Fibroblast of pulmonary artery (primary cell): ENCODE measurements around the gene LIMK2.

Experiments used
- DNase-seq: peaks from one replicate; pipeline ENCODE4 v3.0.0-alpha.2; 2010; ENCODE audit warnings: low read depth
- H3K4me3 ChIP-seq: replicated peaks from 2 replicates; pipeline ENCODE4 v1.5.1; 2011; ENCODE audit warnings: low read depth, mild to moderate bottlenecking, control low read depth, low read length, moderate library complexity
- TF ChIP-seq, protein P1 (sequence below): IDR thresholded peaks from 2 replicates; pipeline ENCODE4 v1.5.1; 2011; ENCODE audit warnings: mild to moderate bottlenecking, control low read depth, low read length, inconsistent platforms; ENCODE audit errors: missing control alignments

The LIMK2 gene

DNA sequence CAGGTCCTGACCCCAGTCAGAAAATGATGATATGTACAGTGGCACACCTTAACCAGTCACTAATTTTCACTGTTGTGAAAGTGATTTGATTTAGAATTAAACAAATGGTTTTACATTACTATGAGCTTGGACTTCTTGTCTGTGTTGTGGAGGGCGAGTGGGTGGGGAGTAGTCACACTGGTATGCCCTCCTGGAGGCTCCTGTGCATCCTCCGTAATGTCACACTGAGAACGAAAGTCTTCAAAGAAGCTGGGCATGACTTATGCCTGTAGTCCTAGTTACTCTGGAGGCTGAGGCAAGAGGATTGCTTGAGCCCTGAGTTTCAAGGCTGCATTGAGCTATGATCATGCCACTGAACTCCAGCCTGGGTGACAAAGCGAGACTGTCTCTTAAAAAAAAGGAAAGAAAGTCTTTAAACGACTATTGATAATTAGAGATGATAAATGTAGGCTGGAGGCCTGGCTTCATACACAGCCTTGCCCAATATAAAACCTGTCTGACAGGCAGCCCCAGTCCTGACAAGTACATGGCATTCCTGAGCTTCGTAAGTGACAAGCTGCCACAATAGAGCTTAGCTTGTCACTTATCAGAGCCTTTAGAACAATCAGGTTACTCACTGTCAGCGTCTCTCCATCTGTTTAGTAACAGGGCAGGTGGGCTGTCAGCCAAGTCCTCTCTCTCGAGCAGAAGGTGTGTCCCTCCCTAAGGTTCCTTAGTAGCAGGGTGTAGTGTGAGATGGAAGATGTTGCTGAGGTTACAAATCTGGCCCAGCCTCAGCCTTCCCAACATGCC, 5.0 kb upstream of the LIMK2 start:
- TF ChIP-seq, protein P1, sequence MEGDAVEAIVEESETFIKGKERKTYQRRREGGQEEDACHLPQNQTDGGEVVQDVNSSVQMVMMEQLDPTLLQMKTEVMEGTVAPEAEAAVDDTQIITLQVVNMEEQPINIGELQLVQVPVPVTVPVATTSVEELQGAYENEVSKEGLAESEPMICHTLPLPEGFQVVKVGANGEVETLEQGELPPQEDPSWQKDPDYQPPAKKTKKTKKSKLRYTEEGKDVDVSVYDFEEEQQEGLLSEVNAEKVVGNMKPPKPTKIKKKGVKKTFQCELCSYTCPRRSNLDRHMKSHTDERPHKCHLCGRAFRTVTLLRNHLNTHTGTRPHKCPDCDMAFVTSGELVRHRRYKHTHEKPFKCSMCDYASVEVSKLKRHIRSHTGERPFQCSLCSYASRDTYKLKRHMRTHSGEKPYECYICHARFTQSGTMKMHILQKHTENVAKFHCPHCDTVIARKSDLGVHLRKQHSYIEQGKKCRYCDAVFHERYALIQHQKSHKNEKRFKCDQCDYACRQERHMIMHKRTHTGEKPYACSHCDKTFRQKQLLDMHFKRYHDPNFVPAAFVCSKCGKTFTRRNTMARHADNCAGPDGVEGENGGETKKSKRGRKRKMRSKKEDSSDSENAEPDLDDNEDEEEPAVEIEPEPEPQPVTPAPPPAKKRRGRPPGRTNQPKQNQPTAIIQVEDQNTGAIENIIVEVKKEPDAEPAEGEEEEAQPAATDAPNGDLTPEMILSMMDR: no peak
- peak; percentile 22 for DNase-seq
- H3K4me3 ChIP-seq: no peak overlapping the region

DNA sequence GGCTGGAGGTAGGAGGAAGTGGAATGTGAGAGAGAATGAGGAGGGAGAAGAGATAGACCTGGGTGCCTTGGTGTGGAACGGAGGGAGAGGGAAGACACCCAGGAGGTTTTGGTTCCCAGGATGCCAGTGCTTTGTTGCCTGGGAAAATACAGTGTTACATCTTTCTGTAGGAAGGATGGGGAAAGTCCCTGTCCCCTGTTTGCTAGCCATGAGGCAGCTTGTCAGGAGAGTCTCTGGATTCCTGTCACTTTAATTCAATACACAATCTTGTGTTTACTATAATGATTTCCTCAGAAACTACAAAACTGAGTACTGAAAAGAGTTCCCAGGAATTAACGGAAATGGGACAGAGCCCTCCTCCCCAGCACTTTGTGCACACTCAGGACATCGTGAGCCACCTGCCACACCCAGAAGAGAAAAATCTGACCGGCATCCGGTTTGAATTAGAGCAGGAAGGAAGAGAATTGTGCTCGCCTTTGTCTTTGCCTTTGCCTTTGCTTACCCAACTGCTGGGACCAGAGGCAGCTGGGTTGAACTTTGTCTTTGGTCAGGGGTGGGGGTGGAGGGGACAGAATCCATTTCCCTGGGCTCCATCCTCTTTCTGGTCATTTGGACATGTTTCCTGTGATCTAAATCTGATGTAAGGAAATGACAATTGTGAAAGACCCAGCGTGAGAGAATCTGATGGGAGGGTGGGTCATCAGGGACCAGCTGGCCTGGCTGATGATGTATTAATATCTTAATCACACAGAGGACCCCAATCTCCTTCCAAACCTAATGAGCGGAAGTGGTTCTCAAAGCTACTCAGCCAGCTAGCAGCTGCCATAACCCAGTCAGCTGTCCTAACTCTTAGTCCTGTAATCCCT, 1.3 kb upstream of the LIMK2 start:
- H3K4me3 ChIP-seq: no peak overlapping the region
- TF ChIP-seq, protein P1: no peak
- no peak for DNase-seq

DNA sequence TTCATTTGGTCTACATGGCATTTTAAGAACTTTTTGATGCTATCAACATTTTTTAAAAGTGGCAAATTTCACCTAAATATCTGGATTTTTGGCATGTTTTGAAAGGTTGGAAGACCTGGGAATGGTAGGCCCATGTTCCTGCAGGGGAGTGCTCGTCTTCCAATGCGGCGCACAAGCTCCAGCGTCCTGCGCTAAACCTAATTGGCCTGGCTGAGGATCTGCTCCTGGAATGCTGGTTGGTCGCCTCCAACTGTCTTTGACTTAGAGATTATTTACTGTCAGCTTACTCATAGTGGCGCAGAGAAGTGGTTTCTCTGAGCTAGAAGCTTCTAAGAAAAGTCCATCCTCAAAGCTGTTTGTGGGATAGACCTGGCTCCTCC, 626 bp upstream of the LIMK2 start:
- no peak for DNase-seq
- TF ChIP-seq, protein P1: no peak
- peak overlapping the region; percentile 25 for H3K4me3 ChIP-seq

DNA sequence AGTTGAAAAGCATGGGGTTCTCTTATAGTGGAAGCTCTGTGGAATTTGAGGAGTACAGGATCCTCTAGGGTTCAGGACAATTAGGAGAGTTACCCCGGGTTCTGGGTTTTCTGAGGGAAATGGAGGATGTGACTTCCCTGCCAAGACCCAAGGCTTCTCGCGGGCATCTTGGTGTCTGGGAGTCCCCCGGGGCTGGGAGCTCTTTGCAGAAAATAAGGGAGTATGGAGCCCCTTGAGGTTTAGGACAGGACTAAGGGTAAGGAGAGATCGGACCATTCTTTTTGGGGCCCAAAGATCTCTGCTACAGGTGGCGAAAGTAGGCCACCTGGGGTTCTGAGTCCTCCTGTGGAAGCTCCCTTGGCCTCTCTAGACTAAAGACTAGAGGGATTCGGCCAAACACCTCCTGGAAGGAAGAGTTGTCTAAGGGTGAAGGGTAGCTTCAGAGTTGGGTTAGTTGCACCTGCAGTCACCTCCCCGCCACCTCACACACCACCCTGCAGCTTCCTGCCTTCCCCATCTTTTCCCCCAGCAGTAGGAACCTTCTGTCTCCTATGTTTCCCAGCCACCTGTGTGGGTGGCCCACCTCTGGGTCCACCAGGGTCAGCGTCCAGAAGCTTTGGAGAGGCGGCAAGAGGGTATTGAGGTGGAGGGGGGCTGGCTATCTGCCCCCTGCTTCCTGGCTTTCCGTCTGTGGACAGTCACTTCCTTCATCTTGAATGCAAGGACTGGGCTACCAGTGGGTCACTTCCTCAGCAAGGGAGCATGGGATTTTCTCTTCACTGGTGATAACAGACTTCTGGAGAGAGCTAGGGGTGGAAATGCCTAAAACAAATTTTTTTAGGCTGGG, 908 bp downstream of the LIMK2 start:
- TF ChIP-seq, protein P1: no peak
- peak overlapping the region; percentile 83 for H3K4me3 ChIP-seq
- DNase-seq: no peak

DNA sequence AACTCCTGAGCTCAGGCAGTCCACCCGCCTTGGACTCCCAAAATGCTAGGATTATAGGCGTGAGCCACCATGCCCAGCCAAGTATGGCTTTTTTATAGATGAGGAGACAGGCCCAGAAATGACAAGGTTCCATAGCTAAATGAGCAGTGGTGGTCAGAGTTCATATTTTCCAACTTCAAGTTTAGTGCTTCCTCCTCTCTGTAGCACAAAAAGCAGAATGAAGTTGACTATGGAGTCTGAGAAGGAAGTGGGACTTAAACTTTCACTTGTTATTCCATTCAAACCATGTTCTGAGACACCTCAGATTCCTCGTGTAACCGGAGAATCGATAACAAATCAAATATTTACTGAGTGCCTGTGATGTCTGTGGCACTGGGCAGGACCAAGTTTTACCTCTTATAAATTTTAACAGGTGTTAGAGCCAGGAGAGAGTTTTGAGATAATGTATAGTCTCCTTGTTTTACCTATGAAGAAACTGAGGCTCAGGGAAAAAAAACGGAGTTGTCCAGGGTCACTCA, 3.0 kb downstream of the LIMK2 start:
- no peak for DNase-seq
- TF ChIP-seq, protein P1: no peak
- no peak overlapping the region for H3K4me3 ChIP-seq

DNA sequence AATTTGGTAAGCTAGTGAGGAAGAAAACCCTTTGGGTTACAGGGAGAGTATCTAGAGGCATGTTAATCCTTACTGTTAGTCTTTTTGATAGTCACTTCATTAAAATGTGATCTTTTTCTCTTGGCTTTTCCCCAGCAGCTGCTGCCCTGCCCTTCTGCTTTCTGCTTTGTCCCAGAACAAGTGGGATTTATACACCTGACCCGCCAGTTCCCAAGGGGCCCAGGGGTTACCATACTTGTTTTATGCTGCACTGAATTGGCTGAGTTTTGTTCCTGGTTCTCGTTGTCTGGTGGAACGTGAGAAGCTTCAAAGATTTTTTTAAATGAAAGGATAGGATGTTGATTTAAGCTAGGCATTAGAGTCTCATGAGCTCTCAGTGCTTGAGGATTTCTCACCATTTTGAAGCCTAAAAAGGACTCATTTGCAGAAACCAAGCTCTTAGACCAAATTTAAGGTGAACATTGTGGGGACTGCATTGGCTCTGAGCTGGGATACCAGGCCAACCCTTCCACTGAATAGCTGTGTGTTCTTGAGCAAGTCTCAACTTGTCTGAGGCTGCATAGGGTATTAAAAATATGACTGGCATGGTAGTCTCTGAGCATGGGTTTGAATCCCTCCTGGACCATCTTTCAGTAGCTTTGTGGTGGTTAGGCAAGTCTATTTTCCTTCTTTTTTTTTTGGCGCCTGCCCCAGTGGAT, 6.6 kb downstream of the LIMK2 start:
- H3K4me3 ChIP-seq: no peak overlapping the region
- DNase-seq: no peak

More for the DNA sequence above, 6.6 kb downstream of the LIMK2 start:
- TF ChIP-seq, protein P1: no peak
